BLaER1 treated with 17β-estradiol and CSF1 and Interleukin-3, amounts not matched to agents 10 nM and 100 nM (cell line): ENCODE data around the gene USP17L5.
"Not testable (repeated sequence)": the region's sequence is repeated elsewhere in the genome, so short reads cannot be mapped to it uniquely, and the experiment has no call there.

Experiments used
- H3K27ac ChIP-seq, 11 experiments: shearing (Covaris generic); formaldehyde crosslinking; 2 replicates each; pipeline ENCODE4 v1.8.1; 2022
- H3K27me3 ChIP-seq, 11 experiments: shearing (Covaris generic); formaldehyde crosslinking; 2 replicates each; pipeline ENCODE4 v1.8.1; 2022
- H3K36me3 ChIP-seq, 11 experiments: shearing (Covaris generic); formaldehyde crosslinking; 2 replicates each; pipeline ENCODE4 v1.8.1; 2022
- H3K4me1 ChIP-seq, 10 experiments: shearing (Covaris generic); formaldehyde crosslinking; 2 replicates each; pipeline ENCODE4 v1.8.1; 2022
- H3K4me2 ChIP-seq, 11 experiments: shearing (Covaris generic); formaldehyde crosslinking; 2 replicates each; pipeline ENCODE4 v1.8.1; 2022
- H3K4me3 ChIP-seq, 10 experiments: shearing (Covaris generic); formaldehyde crosslinking; 2 replicates each; pipeline ENCODE4 v1.8.1; 2022
- H3K9ac ChIP-seq, 11 experiments: shearing (Covaris generic); formaldehyde crosslinking; 2 replicates each; pipeline ENCODE4 v1.8.1; 2022
- H3K9me3 ChIP-seq, 11 experiments: shearing (Covaris generic); formaldehyde crosslinking; replicated peaks in 1 of 11; 2 replicates each; pipeline ENCODE4 v1.8.1; 2022
- H4K20me1 ChIP-seq, 11 experiments: shearing (Covaris generic); formaldehyde crosslinking; 2 replicates each; pipeline ENCODE4 v1.8.1; 2022

USP17L5 gene

GRCh38 chr4:9339103-9339502, at the start of gene USP17L5:
TSS of gene USP17L5 (plus strand) at chr4:9339403. CDS start at chr4:9339403, 0 bp downstream.
- H3K9me3 ChIP-seq, H3K4me1 ChIP-seq, H4K20me1 ChIP-seq, H3K27ac ChIP-seq, H3K4me3 ChIP-seq, H3K36me3 ChIP-seq, H3K27me3 ChIP-seq, H3K9ac ChIP-seq, H3K4me2 ChIP-seq: not testable (repeated sequence)

GRCh38 chr4:9324191-9324590, 15.0 kb upstream of the USP17L5 start:
- not testable (repeated sequence) for H3K9me3 ChIP-seq, H3K9ac ChIP-seq, H4K20me1 ChIP-seq, H3K4me1 ChIP-seq, H3K4me3 ChIP-seq, H3K4me2 ChIP-seq, H3K27me3 ChIP-seq, H3K36me3 ChIP-seq, H3K27ac ChIP-seq

GRCh38 chr4:9324865-9325264, 14.3 kb upstream of the USP17L5 start, which contains the start of gene USP17L24:
TSS of gene USP17L24 (plus strand) at chr4:9325165. CDS start at chr4:9325165, 0 bp downstream.
- H3K4me1 ChIP-seq, H3K9ac ChIP-seq, H3K9me3 ChIP-seq, H3K36me3 ChIP-seq, H4K20me1 ChIP-seq, H3K27ac ChIP-seq, H3K27me3 ChIP-seq, H3K4me3 ChIP-seq, H3K4me2 ChIP-seq: not testable (repeated sequence)

GRCh38 chr4:9329611-9330010, 9.6 kb upstream of the USP17L5 start, which contains the start of gene USP17L25:
TSS of gene USP17L25 (plus strand) at chr4:9329911. CDS start at chr4:9329911, 0 bp downstream.
- H3K9me3 ChIP-seq, H3K9ac ChIP-seq, H3K4me2 ChIP-seq, H3K36me3 ChIP-seq, H3K4me3 ChIP-seq, H3K27me3 ChIP-seq, H3K4me1 ChIP-seq, H4K20me1 ChIP-seq, H3K27ac ChIP-seq: not testable (repeated sequence)

- H4K20me1 ChIP-seq, result not testable (repeated sequence)
Observed at GRCh38 chr4:9334358-9334757, 4.8 kb upstream of the USP17L5 start, which contains the start of gene USP17L26. TSS of gene USP17L26 (plus strand) at chr4:9334658. CDS start at chr4:9334658, 0 bp downstream.

GRCh38 chr4:9343848-9344247, 4.6 kb downstream of the USP17L5 start, which contains the start of gene USP17L27:
TSS of gene USP17L27 (plus strand) at chr4:9344148. CDS start at chr4:9344148, 0 bp downstream.
- not testable (repeated sequence) for H3K4me3 ChIP-seq, H3K9ac ChIP-seq, H3K27me3 ChIP-seq, H4K20me1 ChIP-seq, H3K9me3 ChIP-seq, H3K36me3 ChIP-seq, H3K27ac ChIP-seq, H3K4me1 ChIP-seq, H3K4me2 ChIP-seq

More at GRCh38 chr4:9334358-9334757, 4.8 kb upstream of the USP17L5 start, which contains the start of gene USP17L26:
- H3K4me3 ChIP-seq, H3K9me3 ChIP-seq, H3K4me2 ChIP-seq, H3K27me3 ChIP-seq, H3K27ac ChIP-seq, H3K4me1 ChIP-seq, H3K9ac ChIP-seq, H3K36me3 ChIP-seq: not testable (repeated sequence)

- not testable (repeated sequence) for H3K27ac ChIP-seq, H3K9ac ChIP-seq, H3K4me2 ChIP-seq, H3K4me3 ChIP-seq, H4K20me1 ChIP-seq, H3K36me3 ChIP-seq, H3K9me3 ChIP-seq, H3K27me3 ChIP-seq, H3K4me1 ChIP-seq
Observed at GRCh38 chr4:9348593-9348992, 9.4 kb downstream of the USP17L5 start, which contains the start of gene USP17L28. TSS of gene USP17L28 (plus strand) at chr4:9348893. CDS start at chr4:9348893, 0 bp downstream.

- not testable (repeated sequence) for H3K9me3 ChIP-seq, H3K27me3 ChIP-seq, H3K4me1 ChIP-seq, H3K36me3 ChIP-seq, H3K4me3 ChIP-seq, H3K4me2 ChIP-seq, H3K27ac ChIP-seq, H4K20me1 ChIP-seq, H3K9ac ChIP-seq
Observed at GRCh38 chr4:9350866-9351265, 11.7 kb downstream of the USP17L5 start.

- not testable (repeated sequence) for H3K27ac ChIP-seq, H3K9me3 ChIP-seq, H3K4me2 ChIP-seq, H3K4me3 ChIP-seq, H3K9ac ChIP-seq, H4K20me1 ChIP-seq, H3K36me3 ChIP-seq, H3K4me1 ChIP-seq, H3K27me3 ChIP-seq
Observed at GRCh38 chr4:9353338-9353737, 14.1 kb downstream of the USP17L5 start, which contains the start of gene USP17L29. TSS of gene USP17L29 (plus strand) at chr4:9353638. CDS start at chr4:9353638, 0 bp downstream.

GRCh38 chr4:9362829-9363228, 23.6 kb downstream of the USP17L5 start, which contains the start of gene USP17L30:
TSS of gene USP17L30 (plus strand) at chr4:9363129. CDS start at chr4:9363129, 0 bp downstream.
- H3K9me3 ChIP-seq, H3K4me1 ChIP-seq, H3K27me3 ChIP-seq, H3K27ac ChIP-seq, H3K4me3 ChIP-seq, H3K4me2 ChIP-seq, H3K36me3 ChIP-seq, H3K9ac ChIP-seq, H4K20me1 ChIP-seq: not testable (repeated sequence)

- H3K4me2 ChIP-seq, H3K36me3 ChIP-seq, H4K20me1 ChIP-seq, H3K9me3 ChIP-seq, H3K27ac ChIP-seq, H3K27me3 ChIP-seq, H3K4me1 ChIP-seq, H3K9ac ChIP-seq, H3K4me3 ChIP-seq: not testable (repeated sequence)
Observed at GRCh38 chr4:9379881-9380280, 40.7 kb downstream of the USP17L5 start.

- H3K36me3 ChIP-seq, H3K4me3 ChIP-seq, H3K27me3 ChIP-seq, H4K20me1 ChIP-seq, H3K4me2 ChIP-seq, H3K4me1 ChIP-seq, H3K9me3 ChIP-seq, H3K9ac ChIP-seq, H3K27ac ChIP-seq: not testable (repeated sequence)
Observed at GRCh38 chr4:9381012-9381534, 41.9 kb downstream of the USP17L5 start.
